Karpas-422 (cell line): ENCODE results near the gene ZBTB42. TPM values are rescaled to one million over a fixed set of nuclear protein-coding genes. Genes with fewer than 3 reads are reported as not detected.

Source experiments
- total RNA-seq: library from RNA; depleted of rRNA; stranded (reverse); fragments of >200 nt; shearing (Covaris generic); gene quantifications from 2 replicates; pipeline ENCODE4 v1.2.3, GENCODE V29; 2014; ENCODE audit warnings: low replicate concordance; rRNA removed

Gene ZBTB42
- total RNA-seq, 1 experiment from 2014 or later = 0.45 TPM

Other genes with a start within 250 kb of the ZBTB42 start
- gene C14orf180, start 221.3 kb upstream of the ZBTB42 start, total RNA-seq = not detected in 2 replicates
- not detected in 2 replicates for gene TMEM179, start 196.3 kb upstream of the ZBTB42 start, total RNA-seq
- gene INF2, start 111.5 kb upstream of the ZBTB42 start, total RNA-seq = 2.3 and 4.4 TPM in 2 replicates
- gene ADSS1, start 76.9 kb upstream of the ZBTB42 start, total RNA-seq = 2.8 and 5.3 TPM in 2 replicates
- gene SIVA1, start 48.0 kb upstream of the ZBTB42 start, total RNA-seq = 68.1 and 212 TPM in 2 replicates
- 70.4 and 127 TPM in 2 replicates for gene AKT1, start 5.4 kb upstream of the ZBTB42 start, total RNA-seq
- gene CEP170B, start 64.2 kb downstream of the ZBTB42 start, total RNA-seq = 0.56 and 0.94 TPM in 2 replicates
- gene PLD4, start 123.8 kb downstream of the ZBTB42 start, total RNA-seq = 146 and 265 TPM in 2 replicates
- under 0.01 TPM in 1 of 2 replicates, not detected in the other for gene AHNAK2, start 177.3 kb downstream of the ZBTB42 start, total RNA-seq
- 9.4 and 14.5 TPM in 2 replicates for gene CLBA1, start 184.7 kb downstream of the ZBTB42 start, total RNA-seq
- gene CDCA4, start 220.0 kb downstream of the ZBTB42 start, total RNA-seq = 25.2 and 33.5 TPM in 2 replicates